ENCODE measurements around the gene CHRNA5. TPM values are rescaled to one million over a fixed set of nuclear protein-coding genes. Genes with fewer than 3 reads are reported as not detected.

The CHRNA5 gene
- total and polyA plus RNA-seq, 4 donors, result 0.25 to 1.6 (median 0.62) TPM

Other genes starting within 250 kb of the CHRNA5 start
- 1 to 10 TPM in 1 of 2 donors, not detected in 1; 1.9 TPM for gene CRABP1, start 225.2 kb upstream of the CHRNA5 start, total RNA-seq
- gene CRABP1, start 225.2 kb upstream of the CHRNA5 start, polyA plus RNA-seq, result not detected
- 10 to 100 TPM; 33.9 to 49.4 TPM for gene IREB2, start 127.3 kb upstream of the CHRNA5 start, total RNA-seq
- gene IREB2, start 127.3 kb upstream of the CHRNA5 start, polyA plus RNA-seq, result 10 to 100 TPM in 1 of 2 donors, 1 to 10 TPM in 1; 7.9 to 10.1 TPM
- 1 to 10 TPM; 4.5 to 8.0 TPM for gene HYKK, start 57.9 kb upstream of the CHRNA5 start, total RNA-seq
- 1 to 10 TPM in 1 of 2 donors, under 1 TPM in 1; 0.88 to 8.6 TPM for gene HYKK, start 57.9 kb upstream of the CHRNA5 start, polyA plus RNA-seq
- gene PSMA4, start 25.1 kb upstream of the CHRNA5 start, total RNA-seq, result 10 to 100 TPM; 88.5 to 97.1 TPM
- gene PSMA4, start 25.1 kb upstream of the CHRNA5 start, polyA plus RNA-seq, result 100 to 1,000 TPM; 126 to 204 TPM
- not detected for gene CHRNA3, start 55.5 kb downstream of the CHRNA5 start, total RNA-seq
- gene CHRNA3, start 55.5 kb downstream of the CHRNA5 start, polyA plus RNA-seq, result not detected
- not detected for gene CHRNB4, start 75.7 kb downstream of the CHRNA5 start, total RNA-seq
- gene CHRNB4, start 75.7 kb downstream of the CHRNA5 start, polyA plus RNA-seq, result not detected
- 10 to 100 TPM; 14.7 to 23.9 TPM for gene ADAMTS7, start 245.9 kb downstream of the CHRNA5 start, total RNA-seq
- gene ADAMTS7, start 245.9 kb downstream of the CHRNA5 start, polyA plus RNA-seq, result 10 to 100 TPM in 1 of 2 donors, 1 to 10 TPM in 1; 3.9 to 30.0 TPM

All from aorta (tissue), 4 donors.